ENCODE measurements around the gene LRRN1.
"Not testable (repeated sequence)": the region's sequence is repeated elsewhere in the genome, so short reads cannot be mapped to it uniquely, and the experiment has no call there.

The LRRN1 gene

GRCh38 chr3:3851621-3852323 is 52.5 kb downstream of the LRRN1 start:
- Histone ChIP-seq H3K9ac (ENCODE audit: low read length) (no peak overlapping the region), H3K36me3 (ENCODE audit: control insufficient read depth, low read depth, low read length) (peaks cover 18% of the 10 kb centered on the region), H3K27ac (ENCODE audit: low read length) (no peak overlapping the region), H3K4me3 (ENCODE audit: low read length) (no peak overlapping the region), H3K9me3 (ENCODE audit: control insufficient read depth, low read depth, low read length) (no peaks in the 10 kb centered on the region), H3K27me3 (ENCODE audit: control insufficient read depth, insufficient read depth, low read length) (no peaks in the 10 kb centered on the region), H3K4me1 (ENCODE audit: control insufficient read depth, low read depth, low read length) (peaks cover 20% of the 10 kb centered on the region)

- Histone ChIP-seq H3K4me1 (ENCODE audit: control insufficient read depth, low read depth, low read length) (peaks cover 18% of the 10 kb centered on the region), H3K36me3 (ENCODE audit: control insufficient read depth, low read depth, low read length) (peaks cover 5% of the 10 kb centered on the region), H3K27me3 (ENCODE audit: control insufficient read depth, insufficient read depth, low read length) (no peaks in the 10 kb centered on the region), H3K9ac (ENCODE audit: low read length) (no peak overlapping the region), H3K4me3 (ENCODE audit: low read length) (no peak overlapping the region), H3K27ac (ENCODE audit: low read length) (no peak overlapping the region), H3K9me3 (ENCODE audit: control insufficient read depth, low read depth, low read length) (no peaks in the 10 kb centered on the region)
Observed at GRCh38 chr3:3853544-3853943, 54.3 kb downstream of the LRRN1 start.

GRCh38 chr3:3855056-3855455 is 55.8 kb downstream of the LRRN1 start:
- H3K27ac ChIP-seq (ENCODE audit: low read length) = no peak overlapping the region
- no peaks in the 10 kb centered on the region for H3K36me3 ChIP-seq (ENCODE audit: control insufficient read depth, low read depth, low read length)
- no peaks in the 10 kb centered on the region for H3K9me3 ChIP-seq (ENCODE audit: control insufficient read depth, low read depth, low read length)
- no peak overlapping the region for H3K9ac ChIP-seq (ENCODE audit: low read length)
- H3K27me3 ChIP-seq (ENCODE audit: control insufficient read depth, insufficient read depth, low read length) = no peaks in the 10 kb centered on the region
- no peak overlapping the region for H3K4me3 ChIP-seq (ENCODE audit: low read length)
- H3K4me1 ChIP-seq (ENCODE audit: control insufficient read depth, low read depth, low read length) = peaks cover 4% of the 10 kb centered on the region

- Histone ChIP-seq H3K27ac (ENCODE audit: low read length) (no peak overlapping the region), H3K9me3 (ENCODE audit: control insufficient read depth, low read depth, low read length) (no peaks in the 10 kb centered on the region), H3K4me1 (ENCODE audit: control insufficient read depth, low read depth, low read length) (no peaks in the 10 kb centered on the region), H3K27me3 (ENCODE audit: control insufficient read depth, insufficient read depth, low read length) (no peaks in the 10 kb centered on the region), H3K36me3 (ENCODE audit: control insufficient read depth, low read depth, low read length) (no peaks in the 10 kb centered on the region), H3K9ac (ENCODE audit: low read length) (no peak overlapping the region), H3K4me3 (ENCODE audit: low read length) (no peak overlapping the region)
Observed at GRCh38 chr3:3860235-3860634, 61.0 kb downstream of the LRRN1 start.

- Histone ChIP-seq H3K4me3 (ENCODE audit: low read length) (no peak overlapping the region), H3K27ac (ENCODE audit: low read length) (no peak overlapping the region), H3K4me1 (ENCODE audit: control insufficient read depth, low read depth, low read length) (no peaks in the 10 kb centered on the region), H3K36me3 (ENCODE audit: control insufficient read depth, low read depth, low read length) (no peaks in the 10 kb centered on the region), H3K27me3 (ENCODE audit: control insufficient read depth, insufficient read depth, low read length) (no peaks in the 10 kb centered on the region), H3K9me3 (ENCODE audit: control insufficient read depth, low read depth, low read length) (no peaks in the 10 kb centered on the region), H3K9ac (ENCODE audit: low read length) (no peak overlapping the region)
Observed at GRCh38 chr3:3862534-3862933, 63.3 kb downstream of the LRRN1 start.

- no peaks in the 10 kb centered on the region for H3K36me3 ChIP-seq (ENCODE audit: control insufficient read depth, low read depth, low read length)
- H3K9ac ChIP-seq (ENCODE audit: low read length) = no peak overlapping the region
- H3K9me3 ChIP-seq (ENCODE audit: control insufficient read depth, low read depth, low read length) = no peaks in the 10 kb centered on the region
- H3K4me1 ChIP-seq (ENCODE audit: control insufficient read depth, low read depth, low read length) = no peaks in the 10 kb centered on the region
- H3K27ac ChIP-seq (ENCODE audit: low read length) = no peak overlapping the region
- H3K27me3 ChIP-seq (ENCODE audit: control insufficient read depth, insufficient read depth, low read length) = no peaks in the 10 kb centered on the region
- H3K4me3 ChIP-seq (ENCODE audit: low read length) = no peak overlapping the region
Observed at GRCh38 chr3:3875491-3875890, 76.3 kb downstream of the LRRN1 start.

GRCh38 chr3:3881050-3881449 is 81.8 kb downstream of the LRRN1 start:
- H3K9ac ChIP-seq (ENCODE audit: low read length) = no peak overlapping the region
- no peak overlapping the region for H3K27ac ChIP-seq (ENCODE audit: low read length)
- H3K9me3 ChIP-seq (ENCODE audit: control insufficient read depth, low read depth, low read length) = no peaks in the 10 kb centered on the region
- no peaks in the 10 kb centered on the region for H3K4me1 ChIP-seq (ENCODE audit: control insufficient read depth, low read depth, low read length)
- no peaks in the 10 kb centered on the region for H3K36me3 ChIP-seq (ENCODE audit: control insufficient read depth, low read depth, low read length)
- H3K4me3 ChIP-seq (ENCODE audit: low read length) = no peak overlapping the region
- no peaks in the 10 kb centered on the region for H3K27me3 ChIP-seq (ENCODE audit: control insufficient read depth, insufficient read depth, low read length)

- not testable (repeated sequence) for H3K36me3 ChIP-seq (ENCODE audit: control insufficient read depth, low read depth, low read length); H3K4me1 ChIP-seq (ENCODE audit: control insufficient read depth, low read depth, low read length); H3K27me3 ChIP-seq (ENCODE audit: control insufficient read depth, insufficient read depth, low read length); H3K4me3 ChIP-seq (ENCODE audit: low read length); H3K9me3 ChIP-seq (ENCODE audit: control insufficient read depth, low read depth, low read length); H3K9ac ChIP-seq (ENCODE audit: low read length); H3K27ac ChIP-seq (ENCODE audit: low read length)
Observed at GRCh38 chr3:3887311-3887710, 88.1 kb downstream of the LRRN1 start.

GRCh38 chr3:3893590-3893989 is 94.4 kb downstream of the LRRN1 start:
- Histone ChIP-seq H3K4me3 (ENCODE audit: low read length) (no peak overlapping the region), H3K4me1 (ENCODE audit: control insufficient read depth, low read depth, low read length) (no peaks in the 10 kb centered on the region), H3K27me3 (ENCODE audit: control insufficient read depth, insufficient read depth, low read length) (no peaks in the 10 kb centered on the region), H3K36me3 (ENCODE audit: control insufficient read depth, low read depth, low read length) (no peaks in the 10 kb centered on the region), H3K9ac (ENCODE audit: low read length) (no peak overlapping the region), H3K27ac (ENCODE audit: low read length) (no peak overlapping the region), H3K9me3 (ENCODE audit: control insufficient read depth, low read depth, low read length) (no peaks in the 10 kb centered on the region)
